COLO668 (cell line): ENCODE results near the gene SCYL3.
"Not testable (repeated sequence)": the region's sequence is repeated elsewhere in the genome, so short reads cannot be mapped to it uniquely, and the experiment has no call there.

Experiments
- DNase-seq: peaks from one replicate; lab custom pipeline; 2025; ENCODE audit not compliant: unreplicated experiment; lab: John Stamatoyannopoulos, UW

The SCYL3 gene, protein sequence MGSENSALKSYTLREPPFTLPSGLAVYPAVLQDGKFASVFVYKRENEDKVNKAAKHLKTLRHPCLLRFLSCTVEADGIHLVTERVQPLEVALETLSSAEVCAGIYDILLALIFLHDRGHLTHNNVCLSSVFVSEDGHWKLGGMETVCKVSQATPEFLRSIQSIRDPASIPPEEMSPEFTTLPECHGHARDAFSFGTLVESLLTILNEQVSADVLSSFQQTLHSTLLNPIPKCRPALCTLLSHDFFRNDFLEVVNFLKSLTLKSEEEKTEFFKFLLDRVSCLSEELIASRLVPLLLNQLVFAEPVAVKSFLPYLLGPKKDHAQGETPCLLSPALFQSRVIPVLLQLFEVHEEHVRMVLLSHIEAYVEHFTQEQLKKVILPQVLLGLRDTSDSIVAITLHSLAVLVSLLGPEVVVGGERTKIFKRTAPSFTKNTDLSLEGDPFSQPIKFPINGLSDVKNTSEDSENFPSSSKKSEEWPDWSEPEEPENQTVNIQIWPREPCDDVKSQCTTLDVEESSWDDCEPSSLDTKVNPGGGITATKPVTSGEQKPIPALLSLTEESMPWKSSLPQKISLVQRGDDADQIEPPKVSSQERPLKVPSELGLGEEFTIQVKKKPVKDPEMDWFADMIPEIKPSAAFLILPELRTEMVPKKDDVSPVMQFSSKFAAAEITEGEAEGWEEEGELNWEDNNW

GRCh38 chr1:169893645-169894423 lies at the start of gene SCYL3:
Gene SCYL3, minus strand, starts transcription at chr1:169893896. Its CDS starts 5,056 bp downstream, at chr1:169888840.
- peak; percentile 92 for DNase-seq

DNA sequence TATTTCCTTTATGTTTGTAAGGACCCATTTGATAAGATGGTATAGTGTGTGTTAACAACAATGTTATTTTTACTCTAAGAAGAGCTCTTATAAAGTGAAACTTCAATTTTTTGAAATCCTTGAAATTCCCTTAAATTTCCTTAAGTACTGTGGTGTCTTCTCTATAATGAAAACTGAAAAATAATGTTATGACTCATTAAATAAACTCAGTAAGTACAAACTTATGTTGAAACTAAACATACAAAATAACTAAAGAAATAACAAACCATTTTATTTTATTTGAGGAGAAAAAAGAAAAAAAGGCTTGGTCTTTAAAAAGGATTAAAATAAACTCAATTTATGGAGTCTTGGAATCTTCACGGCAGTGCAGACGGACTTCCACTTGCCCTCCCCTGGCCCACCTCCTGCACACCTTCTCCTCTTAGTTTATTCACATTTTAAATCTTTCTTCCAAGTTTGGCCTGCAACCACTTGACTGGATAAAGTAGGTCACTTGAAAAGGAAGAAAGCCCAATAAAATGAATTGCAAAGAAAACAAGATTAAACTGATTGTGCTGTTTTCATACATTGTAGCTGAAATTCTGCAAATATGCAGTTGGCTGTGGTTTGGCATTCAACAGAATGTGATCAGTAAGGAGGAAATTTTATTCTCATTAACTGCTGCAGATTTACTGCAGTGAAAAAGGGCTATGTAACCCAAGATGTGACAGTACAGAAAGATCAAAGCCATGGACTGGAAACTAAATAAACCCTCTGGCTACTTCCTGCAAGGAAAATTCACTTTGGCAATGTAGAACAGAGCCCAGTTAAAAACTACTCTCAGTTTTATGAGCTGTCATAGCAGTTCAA lies 48.5 kb upstream of the SCYL3 start:
- DNase-seq = no peak

- DNase-seq = no peak
Observed at GRCh38 chr1:169933984-169934725, 40.5 kb upstream of the SCYL3 start.

- DNase-seq = no peak
Observed at GRCh38 chr1:169931795-169932231, 38.1 kb upstream of the SCYL3 start.

- no peak for DNase-seq
Observed at GRCh38 chr1:169929210-169929526, 35.5 kb upstream of the SCYL3 start.

GRCh38 chr1:169928438-169929209 lies 34.9 kb upstream of the SCYL3 start:
- DNase-seq = no peak

DNA sequence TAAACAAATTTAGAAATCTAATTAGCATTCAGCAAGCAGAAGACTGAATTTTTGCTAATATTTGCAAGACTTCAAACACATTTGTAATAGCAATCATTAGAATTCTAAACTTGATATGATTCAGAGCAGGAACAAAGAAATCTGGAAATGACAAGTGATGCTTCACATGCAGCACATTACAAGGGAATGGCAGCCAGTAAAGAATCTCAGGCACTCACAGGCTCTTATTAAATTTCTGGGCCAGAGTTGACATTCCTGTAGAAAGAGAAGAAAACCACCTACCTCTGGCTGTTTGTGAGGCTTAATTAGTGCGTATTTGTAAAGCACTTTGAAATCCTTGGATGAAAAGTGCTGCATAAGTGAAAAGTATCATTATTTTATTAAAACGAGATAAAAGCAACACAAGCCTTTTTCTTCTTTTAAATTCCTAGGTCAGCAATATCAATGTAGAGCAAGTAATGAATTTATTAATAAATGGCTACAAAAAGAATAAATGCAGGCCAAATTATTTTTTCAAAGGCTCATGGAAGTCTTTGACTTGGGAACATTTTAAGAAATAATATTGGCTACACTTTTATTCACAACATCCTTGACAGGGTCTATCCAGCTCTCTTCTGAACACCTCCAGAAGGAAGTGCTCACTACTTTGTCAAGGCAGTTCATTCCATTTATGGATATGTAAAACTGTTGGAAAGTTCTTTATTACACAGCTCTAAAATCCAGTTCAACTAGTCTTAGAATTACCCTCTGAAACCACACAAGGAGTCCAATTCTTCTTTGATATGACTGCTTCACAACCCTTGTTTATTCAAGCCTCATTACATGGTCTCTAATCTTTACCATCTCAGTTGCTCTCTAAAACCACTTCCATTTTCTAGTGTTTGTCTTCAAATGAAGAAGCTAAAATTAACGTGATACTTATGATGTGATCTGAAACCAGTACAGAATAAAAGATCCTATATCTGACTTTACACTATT lies 32.1 kb upstream of the SCYL3 start:
- DNase-seq = no peak

- DNase-seq = no peak
Observed at GRCh38 chr1:169924829-169925228, 31.1 kb upstream of the SCYL3 start.

DNA sequence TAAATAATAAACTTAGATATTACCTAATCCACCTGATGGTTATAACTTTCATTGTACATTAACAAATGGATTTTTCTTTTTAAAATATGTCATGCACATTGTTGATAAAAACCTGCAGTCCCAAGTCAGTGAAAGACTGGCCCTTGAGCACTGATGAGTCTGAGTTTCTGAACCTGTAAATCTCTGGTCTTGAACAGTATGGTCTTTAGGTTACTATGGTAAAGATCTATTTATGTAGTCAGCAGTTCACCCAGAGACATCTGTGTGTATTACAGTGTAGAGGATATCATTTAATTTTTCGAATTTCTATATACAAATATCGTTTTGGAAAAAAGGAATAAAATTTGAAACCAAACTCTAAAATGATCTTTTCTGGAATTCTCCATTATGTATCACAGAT lies 30.4 kb upstream of the SCYL3 start:
- DNase-seq = no peak

GRCh38 chr1:169921080-169921479 lies 27.4 kb upstream of the SCYL3 start:
- DNase-seq = no peak

DNA sequence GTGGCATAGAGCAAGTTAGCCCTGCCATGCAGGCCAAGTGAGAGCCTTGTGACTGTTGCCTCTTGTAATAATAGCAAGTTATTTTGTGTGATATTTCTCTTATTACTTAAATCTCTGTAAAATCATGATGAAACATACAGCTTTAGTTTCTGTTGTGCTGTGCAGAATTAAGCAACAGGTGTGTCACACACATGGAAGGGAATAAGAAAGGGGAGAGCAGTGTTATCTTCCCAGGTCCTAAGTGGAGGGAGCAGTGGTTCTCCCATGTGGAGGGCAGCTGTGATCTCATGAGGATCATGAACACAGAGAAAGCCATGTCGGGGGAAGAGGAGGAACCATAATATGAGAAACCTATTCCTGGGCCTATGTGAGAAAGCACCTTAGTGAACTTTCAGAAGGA lies 25.2 kb upstream of the SCYL3 start:
- DNase-seq = no peak

DNA sequence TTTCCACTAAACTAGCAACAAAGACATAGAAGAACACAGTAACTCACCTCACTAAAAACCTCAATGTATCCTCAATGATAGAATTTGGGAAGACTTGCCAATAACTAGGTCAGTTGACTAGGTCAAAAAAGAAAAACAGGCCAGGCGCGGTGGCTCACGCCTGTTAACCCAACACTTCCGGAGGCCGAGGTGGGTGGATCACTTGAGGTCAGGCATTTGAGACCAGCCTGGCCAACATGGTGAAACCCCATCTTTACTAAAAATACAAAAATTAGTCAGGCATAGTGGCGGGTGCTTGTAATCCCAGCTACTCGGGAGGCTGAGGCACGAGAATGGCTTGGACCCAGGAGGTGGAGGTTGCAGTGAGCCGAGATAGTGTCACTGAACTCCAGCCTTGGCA lies 24.5 kb upstream of the SCYL3 start:
- DNase-seq = not testable (repeated sequence)

GRCh38 chr1:169915150-169915549 lies 21.5 kb upstream of the SCYL3 start:
- no peak for DNase-seq

- DNase-seq = no peak
Observed at GRCh38 chr1:169914531-169914930, 20.8 kb upstream of the SCYL3 start.

GRCh38 chr1:169909499-169909898 lies 15.8 kb upstream of the SCYL3 start:
- no peak for DNase-seq

DNA sequence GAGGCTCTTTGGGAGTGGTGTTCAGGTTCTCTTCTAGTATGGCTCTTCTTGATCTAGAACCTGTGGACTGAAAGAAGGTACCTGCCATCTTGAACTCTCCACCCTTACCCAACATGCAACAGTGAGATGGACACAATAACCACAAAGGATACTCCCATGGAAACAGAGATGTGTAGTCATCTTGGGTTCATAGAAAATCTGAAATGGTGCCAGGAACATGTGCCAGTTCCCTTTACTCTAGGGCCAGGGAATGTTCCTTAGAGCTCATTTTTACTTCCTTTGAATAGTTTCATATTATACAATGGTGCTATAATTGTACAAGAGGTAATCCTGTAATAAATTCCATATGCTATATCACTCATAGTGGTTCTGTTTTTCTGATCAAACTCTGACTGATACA lies 13.2 kb upstream of the SCYL3 start:
- no peak for DNase-seq

- DNase-seq = no peak
Observed at GRCh38 chr1:169904834-169905233, 11.1 kb upstream of the SCYL3 start.

DNA sequence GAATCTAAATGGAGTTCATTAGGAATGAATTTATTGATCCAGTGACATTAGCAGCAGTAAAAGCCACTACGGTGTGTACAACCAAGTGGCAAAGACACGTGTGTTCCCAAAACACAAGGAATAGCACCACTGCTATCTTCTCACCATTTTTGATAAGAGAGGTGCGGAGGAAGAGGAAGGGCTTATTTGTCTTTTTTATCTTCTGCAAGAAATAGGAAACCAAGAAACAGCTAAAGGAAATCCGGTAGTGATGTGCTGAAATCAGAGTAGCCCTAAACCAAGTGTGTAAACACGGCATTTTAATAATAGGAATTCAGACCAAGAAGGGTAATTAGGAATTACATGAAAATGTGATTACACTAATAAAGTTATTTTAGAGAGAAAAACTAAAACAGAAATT lies 9.1 kb upstream of the SCYL3 start:
- DNase-seq = no peak
